ENCODE measurements around the gene PRDM15.

DNA sequence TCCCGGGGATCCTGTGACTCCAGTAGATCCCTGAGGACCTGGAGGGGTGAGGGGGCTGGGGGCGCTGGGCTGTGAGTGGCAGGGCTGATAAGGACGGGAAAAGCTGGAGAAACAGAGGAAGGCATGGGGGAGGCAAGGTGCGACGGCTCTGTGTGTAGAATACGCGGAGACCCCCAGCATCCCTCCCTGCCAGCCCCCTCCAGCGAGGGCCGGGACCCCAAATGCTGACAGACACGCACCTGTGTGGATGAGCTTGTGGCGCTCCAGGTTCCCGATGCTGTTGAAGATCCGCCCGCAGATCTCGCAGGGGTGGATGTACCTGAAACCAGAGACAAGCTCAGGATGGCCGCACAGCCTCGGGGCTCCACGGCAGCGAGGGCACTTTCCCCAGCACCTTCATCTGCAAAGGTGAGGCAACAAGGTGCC, 59.3 kb downstream of the PRDM15 start:
- TF ChIP-seq, protein P1, sequence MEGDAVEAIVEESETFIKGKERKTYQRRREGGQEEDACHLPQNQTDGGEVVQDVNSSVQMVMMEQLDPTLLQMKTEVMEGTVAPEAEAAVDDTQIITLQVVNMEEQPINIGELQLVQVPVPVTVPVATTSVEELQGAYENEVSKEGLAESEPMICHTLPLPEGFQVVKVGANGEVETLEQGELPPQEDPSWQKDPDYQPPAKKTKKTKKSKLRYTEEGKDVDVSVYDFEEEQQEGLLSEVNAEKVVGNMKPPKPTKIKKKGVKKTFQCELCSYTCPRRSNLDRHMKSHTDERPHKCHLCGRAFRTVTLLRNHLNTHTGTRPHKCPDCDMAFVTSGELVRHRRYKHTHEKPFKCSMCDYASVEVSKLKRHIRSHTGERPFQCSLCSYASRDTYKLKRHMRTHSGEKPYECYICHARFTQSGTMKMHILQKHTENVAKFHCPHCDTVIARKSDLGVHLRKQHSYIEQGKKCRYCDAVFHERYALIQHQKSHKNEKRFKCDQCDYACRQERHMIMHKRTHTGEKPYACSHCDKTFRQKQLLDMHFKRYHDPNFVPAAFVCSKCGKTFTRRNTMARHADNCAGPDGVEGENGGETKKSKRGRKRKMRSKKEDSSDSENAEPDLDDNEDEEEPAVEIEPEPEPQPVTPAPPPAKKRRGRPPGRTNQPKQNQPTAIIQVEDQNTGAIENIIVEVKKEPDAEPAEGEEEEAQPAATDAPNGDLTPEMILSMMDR (IDR thresholded peaks at IDR 0.05) = no peak
- TF ChIP-seq POLR2A (IDR thresholded peaks at IDR 0.05) = no peak

Measured in thyroid gland (tissue), 4 donors.